ENCODE measurements around the gene FHIT. TPM values are rescaled to one million over a fixed set of nuclear protein-coding genes. Genes with fewer than 3 reads are reported as not detected.

Gene FHIT
- total RNA-seq, 4 donors from 2014 or later, result 1.6 to 12.9 (median 7.8) TPM

GRCh38 chr3:60932170-60932569 lies 319.1 kb downstream of the FHIT start:
- H3K9me3 ChIP-seq, result peaks cover 0 to 5% (median 0%) of the 10 kb centered on the region in 4 donors
- no peak overlapping the region for H3K27ac ChIP-seq
- TF ChIP-seq POLR2A (IDR thresholded peaks at IDR 0.05), result no peak
- TF ChIP-seq CTCF (IDR thresholded peaks at IDR 0.05), result no peak
- TF ChIP-seq EP300 (IDR thresholded peaks at IDR 0.05), result no peak
- H3K27me3 ChIP-seq, result no peaks in the 10 kb centered on the region
- H3K4me3 ChIP-seq, result no peak overlapping the region
- H3K36me3 ChIP-seq, result no peaks in the 10 kb centered on the region
- 83 to 87% methylated on average over 2 of the region's 2 CpGs for WGBS, 2 donors
- H3K4me1 ChIP-seq, result no peaks in the 10 kb centered on the region
- DNase-seq (ENCODE audit: low spot score in 2 of 2), result no peak

GRCh38 chr3:60931452-60931851 lies 319.8 kb downstream of the FHIT start:
- H3K4me1 ChIP-seq, result no peaks in the 10 kb centered on the region
- TF ChIP-seq CTCF (IDR thresholded peaks at IDR 0.05) (no peak), EP300 (IDR thresholded peaks at IDR 0.05) (no peak), POLR2A (IDR thresholded peaks at IDR 0.05) (no peak)
- peaks cover 0 to 5% (median 0%) of the 10 kb centered on the region in 4 donors for H3K9me3 ChIP-seq
- DNase-seq (ENCODE audit: low spot score in 2 of 2), result no peak
- H3K36me3 ChIP-seq, result no peaks in the 10 kb centered on the region
- H3K4me3 ChIP-seq, result no peak overlapping the region
- 85 to 87% methylated on average over 7 of the region's 7 CpGs for WGBS, 2 donors
- H3K27ac ChIP-seq, result no peak overlapping the region
- H3K27me3 ChIP-seq, result no peaks in the 10 kb centered on the region

GRCh38 chr3:60920519-60920918 lies 330.7 kb downstream of the FHIT start:
- 50 to 67% methylated on average over 4 of the region's 4 CpGs for WGBS, 2 donors
- no peak overlapping the region for H3K4me3 ChIP-seq

GRCh38 chr3:60919296-60919695 lies 332.0 kb downstream of the FHIT start:
- WGBS, 2 donors, result 92 to 93% methylated on average over 2 of the region's 2 CpGs
- TF ChIP-seq EP300 (IDR thresholded peaks at IDR 0.05) (no peak), CTCF (IDR thresholded peaks at IDR 0.05) (no peak), POLR2A (IDR thresholded peaks at IDR 0.05) (no peak)
- no peak overlapping the region for H3K27ac ChIP-seq

More at GRCh38 chr3:60920519-60920918, 330.7 kb downstream of the FHIT start:
- peaks cover 0 to 14% (median 0%) of the 10 kb centered on the region in 4 donors for H3K9me3 ChIP-seq
- peaks cover 0 to 11% (median 0%) of the 10 kb centered on the region in 4 donors for H3K4me1 ChIP-seq
- H3K36me3 ChIP-seq, result no peaks in the 10 kb centered on the region
- no peak overlapping the region for H3K27ac ChIP-seq
- H3K27me3 ChIP-seq, result no peaks in the 10 kb centered on the region
- no peak for DNase-seq (ENCODE audit: low spot score in 2 of 2)
- no peak for TF ChIP-seq EP300 (IDR thresholded peaks at IDR 0.05)
- no peak for TF ChIP-seq CTCF (IDR thresholded peaks at IDR 0.05)
- TF ChIP-seq POLR2A (IDR thresholded peaks at IDR 0.05), result no peak

GRCh38 chr3:60917141-60917540 lies 334.1 kb downstream of the FHIT start:
- Histone ChIP-seq H3K36me3 (no peaks in the 10 kb centered on the region), H3K27me3 (no peaks in the 10 kb centered on the region), H3K27ac (no peak overlapping the region), H3K9me3 (peaks cover 0 to 12% (median 0%) of the 10 kb centered on the region in 4 donors), H3K4me1 (peaks cover 0 to 11% (median 0%) of the 10 kb centered on the region in 4 donors), H3K4me3 (no peak overlapping the region)
- TF ChIP-seq POLR2A (IDR thresholded peaks at IDR 0.05) (no peak), CTCF (IDR thresholded peaks at IDR 0.05) (no peak), EP300 (IDR thresholded peaks at IDR 0.05) (no peak)
- DNase-seq (ENCODE audit: low spot score in 2 of 2), result peak in 1 of 2 donors; percentile 23
- 40 to 60% methylated on average over 1 of the region's 1 CpG for WGBS, 2 donors

More at GRCh38 chr3:60919296-60919695, 332.0 kb downstream of the FHIT start:
- peaks cover 0 to 11% (median 0%) of the 10 kb centered on the region in 4 donors for H3K4me1 ChIP-seq
- peaks cover 0 to 12% (median 0%) of the 10 kb centered on the region in 4 donors for H3K9me3 ChIP-seq
- no peaks in the 10 kb centered on the region for H3K36me3 ChIP-seq
- no peak for DNase-seq (ENCODE audit: low spot score in 2 of 2)
- no peak overlapping the region for H3K4me3 ChIP-seq
- no peaks in the 10 kb centered on the region for H3K27me3 ChIP-seq
